HG03354 (cell line): Measurements from ENCODE around the gene MKI67.

Experiments used
- ATAC-seq: cut with Tn5 transposase; IDR thresholded peaks from one replicate; pipeline ENCODE4 v1.9.1; 2021; ENCODE audit warnings: mild to moderate bottlenecking; ENCODE audit not compliant: unreplicated experiment, poor library complexity, severe bottlenecking

Gene MKI67

GRCh38 chr10:128069351-128070051 is 56.7 kb downstream of the MKI67 start:
- peak; percentile 48 for ATAC-seq

- ATAC-seq: no peak
These were observed 57.6 kb downstream of the MKI67 start for GRCh38 chr10:128068398-128069285.

- no peak for ATAC-seq
These were observed 58.4 kb downstream of the MKI67 start for GRCh38 chr10:128067691-128068397.

- ATAC-seq: no peak
These were observed 59.3 kb downstream of the MKI67 start for GRCh38 chr10:128066870-128067382.

GRCh38 chr10:128065881-128066534 is 60.2 kb downstream of the MKI67 start:
- ATAC-seq: no peak

GRCh38 chr10:128064970-128065580 is 61.1 kb downstream of the MKI67 start:
- ATAC-seq: peak; percentile 56

GRCh38 chr10:128064108-128064969 is 61.9 kb downstream of the MKI67 start:
- ATAC-seq: peak; percentile 57

- peak; percentile 27 for ATAC-seq
These were observed 62.5 kb downstream of the MKI67 start for GRCh38 chr10:128063736-128064107.

- peak; percentile 46 for ATAC-seq
These were observed 63.2 kb downstream of the MKI67 start for GRCh38 chr10:128062881-128063563.

- ATAC-seq: peak; percentile 17
These were observed 63.8 kb downstream of the MKI67 start for GRCh38 chr10:128062331-128062880.

GRCh38 chr10:128061306-128062300 is 64.6 kb downstream of the MKI67 start:
- no peak for ATAC-seq

GRCh38 chr10:128060341-128061250 is 65.6 kb downstream of the MKI67 start:
- no peak for ATAC-seq

GRCh38 chr10:128059982-128060293 is 66.3 kb downstream of the MKI67 start:
- no peak for ATAC-seq

- ATAC-seq: no peak
These were observed 66.8 kb downstream of the MKI67 start for GRCh38 chr10:128059266-128059981.

- ATAC-seq: no peak
These were observed 67.5 kb downstream of the MKI67 start for GRCh38 chr10:128058750-128059134.
